ENCODE results near the gene GUCA2A. TPM values are rescaled to one million over a fixed set of nuclear protein-coding genes. Genes with fewer than 3 reads are reported as not detected.

Gene GUCA2A, protein sequence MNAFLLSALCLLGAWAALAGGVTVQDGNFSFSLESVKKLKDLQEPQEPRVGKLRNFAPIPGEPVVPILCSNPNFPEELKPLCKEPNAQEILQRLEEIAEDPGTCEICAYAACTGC
- not detected in 2 replicates for total RNA-seq

DNA sequence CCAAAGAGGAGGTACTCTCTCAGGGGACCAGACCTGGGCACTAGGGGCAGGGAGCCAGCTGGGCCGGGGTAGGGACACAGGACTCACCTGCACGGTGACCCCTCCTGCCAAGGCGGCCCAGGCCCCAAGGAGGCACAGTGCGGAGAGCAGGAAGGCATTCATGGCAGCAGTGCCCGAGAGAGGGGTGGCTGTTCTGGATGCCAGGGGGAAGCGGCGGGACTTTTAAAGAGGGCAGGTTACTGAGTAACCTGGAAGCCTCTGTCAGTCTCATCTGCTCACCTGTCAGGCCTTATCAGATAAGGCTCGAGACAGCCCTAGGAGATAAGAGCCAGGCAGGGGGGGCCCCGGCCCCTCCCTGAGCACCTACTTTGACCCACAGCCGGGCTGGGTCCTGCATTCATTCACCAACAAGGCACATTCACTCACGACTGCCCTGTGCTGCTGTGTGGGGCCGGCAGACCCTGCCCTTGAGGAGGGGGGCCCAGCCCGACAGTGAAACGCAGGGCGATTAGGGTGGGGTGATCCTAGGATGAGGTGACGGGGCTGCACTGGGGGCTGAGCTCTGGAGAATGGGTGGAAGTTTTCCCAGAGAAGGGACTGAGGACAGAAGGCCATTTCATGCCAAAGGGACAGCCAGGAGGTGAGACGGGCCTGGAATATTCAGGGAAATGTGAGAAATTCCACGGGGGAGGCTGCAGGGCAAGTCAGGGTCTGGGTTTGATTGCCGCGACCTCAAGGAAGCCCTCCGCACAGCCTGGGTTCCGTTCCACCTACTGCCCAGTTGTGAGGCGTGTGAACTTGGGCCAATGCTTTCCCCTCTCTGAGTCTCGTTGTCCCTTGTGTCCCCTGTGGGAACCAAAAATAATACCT lies at the start of gene GUCA2A:
TSS of gene GUCA2A (minus strand) at position 195 of the 870 bp plus-strand sequence. CDS start at position 162, 33 bp downstream.

DNA sequence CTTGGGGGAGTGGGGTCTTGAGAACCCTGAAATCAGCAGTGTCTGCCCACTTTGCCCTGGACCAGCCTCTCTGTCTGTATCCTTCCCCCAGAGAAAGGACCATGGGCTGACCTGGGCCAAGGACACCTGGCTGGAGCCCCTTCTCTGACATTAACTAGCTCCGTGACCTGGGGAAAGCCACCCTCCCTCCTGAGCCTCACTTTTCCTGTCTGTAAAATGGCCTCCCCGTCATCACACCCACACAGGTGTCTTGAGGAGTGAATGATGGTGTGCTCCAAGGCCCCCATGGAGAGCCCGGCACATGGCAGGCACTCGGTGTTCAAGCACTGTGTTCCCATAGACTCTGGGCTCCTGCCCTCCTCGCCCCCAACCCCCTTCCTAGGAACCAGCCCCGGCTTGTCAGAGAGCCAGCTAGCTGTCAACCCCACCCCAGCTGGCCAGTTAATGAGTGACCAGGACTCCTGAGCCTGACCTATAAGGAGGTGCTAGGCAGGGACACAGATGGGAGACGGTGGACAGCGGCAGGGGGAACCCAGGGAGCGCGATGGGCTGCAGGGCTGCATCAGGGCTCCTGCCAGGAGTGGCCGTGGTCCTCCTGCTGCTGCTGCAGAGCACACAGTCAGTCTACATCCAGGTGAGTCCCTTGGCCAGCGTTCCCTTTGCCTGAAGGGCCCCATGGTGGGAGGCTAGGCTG lies 11.5 kb downstream of the GUCA2A start, which contains the start of gene GUCA2B:
TSS of gene GUCA2B (plus strand) at position 504 of the 694 bp plus-strand sequence. CDS start at position 545, 41 bp downstream.

Other genes with a start within 250 kb of the GUCA2A start
- gene HIVEP3, start 245.8 kb downstream of the GUCA2A start, total RNA-seq = 0.18 and 1.4 TPM in 2 replicates
- not detected in 2 replicates for gene GUCA2B, start 11.3 kb downstream of the GUCA2A start, total RNA-seq
- gene FOXJ3, start 170.5 kb upstream of the GUCA2A start, total RNA-seq = 13.0 and 18.3 TPM in 2 replicates
- gene RIMKLA, start 216.0 kb upstream of the GUCA2A start, total RNA-seq = not detected in 2 replicates